ENCODE data around the gene CDCA3.

- no peak for TF ChIP-seq POLR2A (IDR thresholded peaks at IDR 0.05; ENCODE audit: extremely low read depth, insufficient read length)
- TF ChIP-seq CTCF (IDR thresholded peaks at IDR 0.05; ENCODE audit: low read depth, low read length), result no peak
These were observed 16.2 kb downstream of the CDCA3 start for GRCh38 chr12:6834873-6835272.

All from NB4 (cell line).